HepG2 (cell line): Measurements from ENCODE around the gene MBL2. TPM values are rescaled to one million over a fixed set of nuclear protein-coding genes. Genes with fewer than 3 reads are reported as not detected.

Experiments
- ATAC-seq: fragments of 200-7000 bp; cut with Tn5 transposase; 3 replicates; pipeline ENCODE4 v1.9.1; 2020; ENCODE audit warnings: mild to moderate bottlenecking, moderate library complexity
- BruUV-seq: library from RNA; stranded (reverse); fragments of 400-500 nt; replicated peaks from 2 replicates; lab custom pipeline; 2021; lab: Mats Ljungman, UMichigan
- CTCF ChIA-PET: fragments of 300-600 bp; formaldehyde crosslinking; extraction: SDS; loops from one replicate; lab custom pipeline; 2021; ENCODE audit warnings: low total read pairs, inconsistent platforms, low intra/inter-chr PET ratio; lab: Yijun Ruan, JAX
- POLR2A ChIA-PET: fragments of 350-600 bp; sonication (Branson Sonifier 250); formaldehyde crosslinking; loops from one replicate; lab custom pipeline; 2020; ENCODE audit warnings: antibody characterized with exemption, inconsistent platforms; lab: Yijun Ruan, JAX
- DNase-seq: peaks from one replicate; pipeline ENCODE4 v3.0.0-alpha.2; 2015; ENCODE audit warnings: low spot score
- FAIRE-seq: peaks from 3 replicates; lab custom pipeline; 2011; peaks lifted over from hg19 to GRCh38; lab: Jason Lieb, UNC
- H2AFZ ChIP-seq: one replicate; pipeline ENCODE4 v1.6.1; 2011; ENCODE audit warnings: low read length, inconsistent platforms
- H3K27ac ChIP-seq: fragments of 300-600 bp; 3 replicates; pipeline ENCODE4 v1.8.0; 2011; ENCODE audit warnings: mixed run types, mild to moderate bottlenecking, mixed read lengths, low read length, inconsistent platforms; ENCODE audit not compliant: insufficient read depth; ENCODE audit errors: extremely low read length
- H3K27me3 ChIP-seq, 2 experiments: fragments of 200-600 bp in 1 of 2; 2 replicates in 1 of 2; 3 replicates in 1 of 2; pipeline versions ENCODE4 v1.6.0 to v1.8.0; 2011; ENCODE audit warnings: low read length in 2 of 2, mild to moderate bottlenecking in 2 of 2, moderate library complexity in 2 of 2, inconsistent platforms in 1 of 2; ENCODE audit not compliant: insufficient read depth in 2 of 2, control insufficient read depth in 1 of 2
- H3K36me3 ChIP-seq, 2 experiments: fragments of 200-600 bp in 1 of 2; replicated peaks in 1 of 2; 2 replicates in 1 of 2; 3 replicates in 1 of 2; pipeline versions ENCODE4 v1.5.1 to v1.8.0; 2011; ENCODE audit warnings: low read length in 2 of 2, inconsistent platforms in 1 of 2; ENCODE audit not compliant: insufficient read depth in 2 of 2, control insufficient read depth in 1 of 2
- H3K4me1 ChIP-seq: 2 replicates; pipeline ENCODE4 v1.5.1; 2012; ENCODE audit warnings: low read length, inconsistent platforms; ENCODE audit not compliant: insufficient read depth
- H3K4me2 ChIP-seq: 2 replicates; pipeline ENCODE4 v1.6.0; 2011; ENCODE audit warnings: low read depth, low read length, inconsistent platforms
- H3K4me3 ChIP-seq, 3 experiments: fragments of 200-600 bp in 1 of 3; sonication (generic), shearing (Covaris generic) in 1 of 3; replicated peaks in 1 of 3; 2 replicates each; pipeline ENCODE4 v1.5.1; 2011 to 2016; ENCODE audit warnings: low read length in 3 of 3, inconsistent platforms in 2 of 3, low read depth in 2 of 3, mild to moderate bottlenecking in 2 of 3, control low read depth in 1 of 3, mixed read lengths in 1 of 3; ENCODE audit not compliant: insufficient read depth in 1 of 3
- H3K79me2 ChIP-seq: one replicate; pipeline ENCODE4 v1.6.1; 2011; ENCODE audit warnings: low read length, inconsistent platforms; ENCODE audit not compliant: insufficient read depth
- H3K9ac ChIP-seq: 2 replicates; pipeline ENCODE4 v1.6.0; 2011; ENCODE audit warnings: mild to moderate bottlenecking, low read depth, low read length, inconsistent platforms; ENCODE audit not compliant: insufficient read depth
- H3K9me3 ChIP-seq: 2 replicates; pipeline ENCODE4 v1.5.1; 2012; ENCODE audit warnings: mild to moderate bottlenecking, low read length
- H4K20me1 ChIP-seq: 2 replicates; pipeline ENCODE4 v1.6.0; 2011; ENCODE audit warnings: inconsistent platforms, mild to moderate bottlenecking, low read length, moderate library complexity; ENCODE audit not compliant: insufficient read depth
- ARID2 ChIP-seq: sonication (generic); formaldehyde crosslinking; IDR thresholded peaks from 2 replicates; pipeline ENCODE4 v1.8.1; 2022; ENCODE audit warnings: mild to moderate bottlenecking, missing genetic modification reagents, borderline replicate concordance
- ATF7-NPFF ChIP-seq: sonication (generic); formaldehyde crosslinking; IDR thresholded peaks from 2 replicates; pipeline ENCODE4 v1.8.1; 2023; ENCODE audit warnings: mild to moderate bottlenecking, low read depth, missing genetic modification reagents, moderate library complexity
- CBX1 ChIP-seq: IDR thresholded peaks from one replicate; pipeline ENCODE4 v1.6.1; 2016; ENCODE audit warnings: antibody characterized with exemption, low read depth
- CTCF ChIP-seq: sonication (generic); formaldehyde crosslinking; IDR thresholded peaks from 2 replicates; pipeline ENCODE4 v1.5.0; 2020; ENCODE audit warnings: mild to moderate bottlenecking, missing genetic modification reagents, moderate library complexity
- GFI1 ChIP-seq: sonication (generic); formaldehyde crosslinking; IDR thresholded peaks from 2 replicates; pipeline ENCODE4 v1.5.0; 2020; ENCODE audit warnings: missing genetic modification reagents, mild to moderate bottlenecking, borderline replicate concordance
- KLF16 ChIP-seq, 2 experiments: sonication (generic) in 1 of 2; formaldehyde crosslinking in 1 of 2; IDR thresholded peaks; 2 replicates each; pipeline versions ENCODE4 v1.6.1 to v1.8.0; 2016 to 2023; ENCODE audit warnings: missing genetic modification reagents in 2 of 2, missing compliant biosample characterization in 1 of 2
- PCBP1 ChIP-seq: fragments of 200-400 bp; formaldehyde crosslinking; IDR thresholded peaks from 2 replicates; pipeline ENCODE4 v1.6.1; 2017; ENCODE audit warnings: mild to moderate bottlenecking, low read depth, low read length, borderline replicate concordance
- RAD21 ChIP-seq: fragments of 450-650 bp; formaldehyde crosslinking; IDR thresholded peaks from 2 replicates; pipeline ENCODE4 v1.5.0; 2020; ENCODE audit warnings: mild to moderate bottlenecking
- SMARCC2 ChIP-seq: fragments of 450-650 bp; IDR thresholded peaks from 2 replicates; pipeline ENCODE4 v1.6.1; 2017; ENCODE audit warnings: antibody characterized with exemption, mild to moderate bottlenecking
- SMC3 ChIP-seq: IDR thresholded peaks from 2 replicates; pipeline ENCODE4 v1.6.1; 2011; ENCODE audit warnings: low read length, improper control_type of control experiment
- STAG1 ChIP-seq: sonication (generic); formaldehyde crosslinking; IDR thresholded peaks from 2 replicates; pipeline ENCODE4 v1.4.0; 2020; ENCODE audit warnings: missing genetic modification reagents
- YY1 ChIP-seq: IDR thresholded peaks from 2 replicates; pipeline ENCODE4 v1.6.1; 2011; ENCODE audit warnings: low read length, low read depth, moderate library complexity, mild to moderate bottlenecking; ENCODE audit not compliant: insufficient read depth, insufficient replicate concordance
- ZBTB8A ChIP-seq: sonication (generic); formaldehyde crosslinking; IDR thresholded peaks from 2 replicates; pipeline ENCODE4 v1.4.0; 2020; ENCODE audit warnings: mild to moderate bottlenecking, low read depth, missing genetic modification reagents, borderline replicate concordance
- ZFP91 ChIP-seq: sonication (generic); formaldehyde crosslinking; IDR thresholded peaks from 2 replicates; pipeline ENCODE4 v1.9.0; 2022; ENCODE audit warnings: missing genetic modification reagents, mild to moderate bottlenecking, borderline replicate concordance
- ZNF350 ChIP-seq: sonication (generic); formaldehyde crosslinking; IDR thresholded peaks from 2 replicates; pipeline ENCODE4 v1.4.0; 2020; ENCODE audit warnings: mild to moderate bottlenecking, low read depth, missing genetic modification reagents, borderline replicate concordance
- ZNF460 ChIP-seq: sonication (generic); formaldehyde crosslinking; IDR thresholded peaks from 2 replicates; pipeline ENCODE4 v1.5.1; 2020; ENCODE audit warnings: missing genetic modification reagents, mild to moderate bottlenecking, borderline replicate concordance
- ZNF746 ChIP-seq: sonication (generic); formaldehyde crosslinking; IDR thresholded peaks from 2 replicates; pipeline ENCODE4 v1.8.0; 2022; ENCODE audit warnings: mild to moderate bottlenecking, missing genetic modification reagents
- WGBS: methylation state at CpG from one replicate; pipeline ENCODE4 v1.1.6; 2017; ENCODE audit warnings: low lambda C conversion rate; 5-methylcytosine and 5-hydroxymethylcytosine counted together
- in situ Hi-C: cut with HindIII; loops from 2 replicates; pipeline ENCODE4 v1.10.0; 2017; ENCODE audit warnings: low pct_unique_long_range_greater_than_20kb; ENCODE audit not compliant: extremely low pct_ligation_motif_present
- intact Hi-C: fragments of 100-400 bp; cut with micrococcal nuclease; formaldehyde crosslinking; loops from one replicate; pipeline ENCODE4 v1.10.0; 2022; ENCODE audit not compliant: unreplicated experiment
- polyA plus RNA-seq, 8 experiments: library from polyadenylated mRNA; depleted of rRNA in 3 of 8; stranded (reverse) in 7 of 8; unstranded in 1 of 8; fragments of >200 nt; fragmentation: Illumina TruSeq in 4 of 8; extraction: Trizol in 4 of 8; gene quantifications; 2 replicates each; pipeline versions ENCODE4 v1.2.1 to v1.2.3, GENCODE V29; 2011 to 2016; ENCODE audit warnings: low read depth in 4 of 8, missing spikeins in 1 of 8, mixed read lengths in 1 of 8; ENCODE audit not compliant: insufficient read depth in 1 of 8
- total RNA-seq, 5 experiments: library from RNA; depleted of rRNA; stranded (reverse); fragments of >200 nt; fragmentation: Illumina TruSeq; extraction: Trizol; gene quantifications; 2 replicates each; pipeline ENCODE4 v1.2.3, GENCODE V29; 2016; ENCODE audit warnings: low read depth in 1 of 5

Gene MBL2
- total and polyA plus RNA-seq, 2 of the 13 experiments (the other 11 are each of a cell fraction or from before 2014, with no cell fraction given): 9.6 to 16.2 TPM

- TF ChIP-seq CBX1: no peak
- TF ChIP-seq KLF16 (CRISPR knock-in tag; IDR thresholded peaks at IDR 0.05): no peak
- TF ChIP-seq YY1: no peak
- TF ChIP-seq ZNF746: no peak
- no peak for TF ChIP-seq ARID2 (CRISPR knock-in tag)
- TF ChIP-seq, all 625 proteins: peak for 39
These were observed 7.2 kb upstream of the MBL2 start (continued) for GRCh38 chr10:52779541-52780390.

- Histone ChIP-seq H4K20me1 (no peaks in the 10 kb centered on the region), H3K9ac (no peak overlapping the region), H3K27ac (no peak overlapping the region), H3K36me3 (no peaks in the 10 kb centered on the region), H3K27me3 (no peaks in the 10 kb centered on the region), H3K4me3 (no peak overlapping the region), H3K79me2 (no peaks in the 10 kb centered on the region), H3K9me3 (no peaks in the 10 kb centered on the region), H3K4me1 (peaks cover 61% of the 10 kb centered on the region), H3K4me2 (no peak overlapping the region), H2AFZ (no peak overlapping the region)
- FAIRE-seq (no peak), DNase-seq (peak; percentile 41), ATAC-seq (no peak)
- in situ Hi-C loops: no loop called here
- 91% methylated on average over 41 of the region's 42 CpGs for WGBS
- ChIA-PET CTCF (interaction anchor here (1.1 to 8.0 kb wide), 3 partner anchors 37 to 133 kb away, joined by 3 to 218 read pairs (median 39); no protein-coding TSS in a partner anchor), POLR2A (interaction anchor here (4.1 kb wide), 1 partner anchor 38 kb away, joined by 16 read pairs; no protein-coding TSS in a partner anchor)
- BruUV-seq: no TSS peak
- intact Hi-C loops: no loop called here
- TF ChIP-seq ATF7-NPFF (CRISPR knock-in tag): peak; percentile 36; the same call in 1 of the 2 replicates
- no peak for TF ChIP-seq SMARCC2
- no peak for TF ChIP-seq ZBTB8A
- peak; percentile 61 for TF ChIP-seq RAD21
- peak; percentile 75; the same call in 1 of the 2 replicates for TF ChIP-seq SMC3
- peak; percentile 90 for TF ChIP-seq PCBP1
- TF ChIP-seq STAG1 (CRISPR knock-in tag): peak; percentile 78
- TF ChIP-seq GFI1: no peak
- TF ChIP-seq ZNF350 (CRISPR knock-in tag): 0 out of 2 replicates have a peak, but pooled peaks have one; percentile 34
- TF ChIP-seq CTCF (CRISPR knock-in tag): peak; percentile 76
- peak; percentile 54; the same call in 1 of the 2 replicates for TF ChIP-seq ZFP91
- no peak for TF ChIP-seq ZNF460
These were observed 6.2 kb upstream of the MBL2 start for GRCh38 chr10:52778511-52779392.
